NCI-H2107 treated with DMSO at 0.1 percent for 48 hours (cell line): ENCODE results near the gene IQGAP3.
"Not testable (repeated sequence)": the region's sequence is repeated elsewhere in the genome, so short reads cannot be mapped to it uniquely, and the experiment has no call there.

ENCODE experiments used
- DNase-seq: peaks from one replicate; lab custom pipeline; 2025; ENCODE audit not compliant: unreplicated experiment; lab: John Stamatoyannopoulos, UW

IQGAP3 gene

DNA sequence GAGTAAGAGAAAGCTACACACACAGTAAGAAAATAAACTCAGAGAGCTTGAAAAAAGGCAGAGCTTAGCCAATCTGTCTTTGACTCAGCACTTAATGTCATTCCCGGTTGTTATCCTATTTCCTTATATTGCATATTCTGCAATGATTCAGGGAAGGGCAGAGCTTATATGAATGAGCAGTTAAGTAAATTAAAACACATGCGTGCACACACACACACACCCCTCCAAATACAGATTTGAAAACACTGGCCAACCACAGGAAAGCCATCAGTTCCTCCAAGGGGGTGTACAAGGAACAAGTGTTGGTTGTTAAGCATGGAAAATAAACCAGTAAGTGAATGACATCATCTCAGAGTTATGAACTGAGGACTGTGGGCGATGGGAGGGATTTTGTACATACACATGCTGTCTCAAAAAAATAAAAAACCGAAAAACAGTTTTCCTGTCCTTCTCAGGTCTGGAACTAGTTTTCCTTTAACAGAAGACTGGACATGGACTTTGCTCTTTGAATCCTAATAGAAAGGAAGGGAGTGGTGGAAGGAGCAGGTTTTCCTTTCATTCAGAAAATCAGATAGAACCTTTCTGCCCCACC lies 1.0 kb downstream of the IQGAP3 start:
- no peak for DNase-seq

DNA sequence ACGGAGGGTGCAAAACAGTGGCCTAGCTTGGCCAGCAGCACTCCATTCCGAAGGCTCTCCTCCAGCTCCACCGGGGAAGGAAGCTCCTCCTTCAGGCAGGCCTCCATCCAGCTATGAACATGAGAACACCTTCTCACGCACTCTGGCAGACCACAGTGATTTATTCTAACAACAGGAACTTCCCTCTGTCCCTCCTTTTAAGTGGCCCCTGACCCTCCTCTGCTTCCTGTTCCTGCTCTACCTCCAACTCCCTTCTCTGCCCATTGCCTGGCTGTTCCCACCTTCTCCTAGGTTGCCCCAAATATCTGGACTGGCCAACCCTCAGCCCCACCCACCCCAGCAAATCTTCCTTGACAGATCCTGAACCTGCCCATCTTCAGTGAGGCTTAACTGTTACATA lies 5.9 kb downstream of the IQGAP3 start:
- DNase-seq: no peak

DNA sequence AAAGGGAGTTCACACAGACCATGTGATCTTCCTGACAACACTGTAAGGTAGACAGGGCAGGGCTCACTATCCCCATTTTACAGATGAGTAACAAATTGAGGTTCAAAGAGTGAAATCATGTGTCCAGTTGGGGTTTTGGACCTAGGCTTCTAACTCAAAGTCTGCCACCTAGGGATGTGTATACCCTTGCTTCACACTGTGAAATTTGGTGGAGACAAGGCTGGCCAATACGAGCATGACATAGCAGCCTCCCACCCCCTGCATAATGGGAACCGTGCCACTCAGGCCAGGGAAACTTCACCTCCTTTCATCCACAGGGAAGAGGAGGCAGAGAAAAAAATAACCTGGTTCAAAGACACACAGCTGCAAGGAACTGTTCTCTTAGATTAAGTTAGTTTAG lies 6.8 kb downstream of the IQGAP3 start:
- DNase-seq: no peak

DNA sequence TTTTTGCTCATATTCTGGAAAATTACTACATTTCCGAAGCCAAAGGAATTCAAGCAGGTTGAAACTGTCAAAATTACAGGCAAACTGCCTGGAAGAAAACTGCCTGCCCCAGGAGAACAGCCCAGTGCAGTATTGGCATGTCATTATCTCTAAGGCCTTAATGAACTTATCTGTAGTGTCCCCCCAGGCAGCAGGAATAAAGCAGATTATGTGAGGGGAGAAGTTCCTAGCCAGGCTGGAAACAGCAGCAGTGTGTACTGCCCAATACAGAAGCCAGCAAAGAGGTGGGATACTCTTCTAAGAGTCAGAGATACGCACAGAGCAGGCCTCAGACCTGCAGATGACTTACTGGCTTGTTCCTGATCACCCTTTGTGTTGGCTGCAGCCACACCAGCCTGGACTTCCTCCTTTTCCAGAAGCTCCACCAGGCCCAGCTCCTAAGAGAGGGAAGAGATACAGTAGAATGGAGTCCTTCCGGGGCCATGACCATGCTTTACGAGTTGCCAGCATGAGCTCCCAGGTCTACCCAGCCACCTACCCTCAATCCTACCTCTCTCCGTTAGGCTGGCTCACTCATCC lies 11.7 kb downstream of the IQGAP3 start:
- no peak for DNase-seq

DNA sequence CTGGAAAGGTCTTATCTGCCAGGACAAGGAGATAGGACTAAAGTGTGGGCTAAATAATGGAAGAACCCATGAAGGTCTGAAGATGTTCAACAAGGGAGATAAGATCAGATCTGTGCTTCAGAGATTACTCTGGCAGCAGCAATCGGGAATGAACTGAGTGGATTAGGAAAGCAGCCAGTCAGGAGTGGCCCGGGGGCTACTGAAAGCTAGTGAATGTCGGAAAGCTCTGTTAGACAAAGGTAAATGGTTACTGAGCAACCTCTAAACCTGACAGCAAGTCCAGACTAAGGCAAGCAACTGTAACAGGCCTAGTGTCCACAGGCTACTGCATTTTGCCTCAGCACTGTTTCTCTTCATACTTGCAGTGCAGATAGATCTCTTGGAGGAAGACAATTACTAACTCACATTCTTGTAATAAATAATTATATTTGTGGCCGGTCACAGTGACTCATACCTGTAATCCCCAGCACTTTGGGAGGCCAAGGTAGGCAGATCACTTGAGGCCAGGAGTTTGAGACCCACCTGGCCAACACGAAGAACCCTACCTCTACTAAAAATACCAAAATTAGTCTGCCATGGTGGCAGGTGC lies 12.5 kb downstream of the IQGAP3 start:
- no peak for DNase-seq

DNA sequence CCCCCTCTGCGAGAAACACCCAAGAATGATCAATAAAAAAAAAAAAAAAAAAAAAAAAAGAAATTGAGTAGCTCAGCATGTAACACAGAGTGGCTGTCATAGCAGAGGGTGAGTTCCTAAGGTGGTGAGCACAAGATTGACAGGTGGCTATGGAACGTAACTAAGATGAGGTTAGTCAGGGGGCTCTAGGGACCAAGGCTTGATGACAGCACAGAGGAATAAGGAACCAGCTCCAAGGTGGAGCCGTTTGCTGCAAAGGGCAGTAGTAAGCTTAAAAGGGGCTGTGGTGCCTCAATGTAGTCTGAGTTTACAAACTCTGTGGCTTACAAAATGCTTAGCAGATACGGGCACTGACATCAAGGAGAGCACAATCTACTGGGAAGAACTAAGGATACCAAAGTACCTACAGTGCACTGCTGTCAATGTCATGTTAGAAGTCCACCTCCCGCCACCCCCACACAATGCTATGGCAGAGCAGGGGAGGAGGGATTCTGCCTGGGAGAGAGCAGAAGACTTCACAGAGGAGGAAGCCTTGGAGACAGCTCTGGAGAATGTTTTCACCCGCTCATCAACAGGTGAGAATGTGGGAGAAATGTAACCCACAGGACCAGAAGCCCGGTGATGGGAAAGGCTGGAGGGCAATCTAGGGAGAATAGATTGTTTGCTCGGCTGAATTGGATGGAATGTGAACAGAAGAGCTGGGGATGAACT lies 13.1 kb downstream of the IQGAP3 start:
- no peak for DNase-seq

DNA sequence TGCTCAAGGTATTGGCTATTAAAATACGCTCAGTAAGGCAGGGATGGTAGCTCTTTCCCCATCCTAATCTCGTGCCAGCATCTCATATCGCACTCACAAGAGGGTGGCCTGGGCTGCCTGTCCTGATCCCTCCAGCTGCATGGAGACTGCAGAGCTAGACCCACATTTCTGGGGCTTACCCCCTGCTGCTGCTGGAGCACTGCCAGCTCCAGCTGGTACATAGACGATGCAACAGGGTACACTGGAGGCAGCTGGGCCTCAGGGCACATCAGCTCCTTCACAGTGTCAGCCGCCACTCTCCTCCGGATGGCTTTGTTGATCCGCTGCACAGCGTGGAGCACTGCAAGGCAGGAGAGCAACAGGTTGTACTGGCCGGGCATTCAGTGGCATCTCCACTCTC lies 16.0 kb downstream of the IQGAP3 start:
- DNase-seq: no peak

DNA sequence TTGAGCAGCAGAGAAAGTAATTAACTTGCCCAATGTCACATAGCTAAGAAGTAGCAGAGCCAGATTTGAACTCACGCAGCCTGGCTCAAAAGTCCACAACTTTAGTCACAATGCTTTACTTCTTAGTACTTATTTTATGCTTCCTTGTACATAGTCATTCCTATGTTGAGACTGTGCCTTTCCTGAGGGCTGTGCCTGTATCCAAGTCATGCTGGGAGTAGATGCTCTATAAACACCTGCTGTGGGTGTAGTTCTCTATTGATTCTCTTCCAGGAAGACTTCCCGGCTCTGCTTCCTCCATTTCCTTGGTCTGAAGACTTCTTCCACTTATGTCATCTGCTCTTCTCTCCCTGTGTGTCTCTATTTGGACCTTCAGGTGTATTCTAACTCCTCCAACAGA lies 16.6 kb downstream of the IQGAP3 start:
- no peak for DNase-seq

DNA sequence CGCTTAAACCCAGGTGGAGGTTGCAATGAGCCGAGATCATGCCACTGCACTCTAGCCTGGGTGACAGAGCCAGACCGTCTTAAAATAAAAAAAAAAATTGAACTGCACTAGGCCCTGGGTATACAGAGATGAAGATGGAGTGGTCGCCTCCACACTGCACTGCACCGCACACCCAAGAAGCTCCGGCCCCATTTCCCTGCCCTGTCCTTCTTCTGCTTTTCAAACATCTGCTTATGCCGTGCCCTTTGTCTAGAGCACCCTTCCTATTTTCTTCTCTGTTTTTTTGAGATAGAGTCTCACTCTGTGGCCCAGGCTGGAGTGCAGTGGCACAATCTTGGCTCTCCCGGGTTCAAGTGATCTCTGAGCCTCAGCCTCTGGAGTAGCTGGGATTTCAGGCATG lies 17.4 kb downstream of the IQGAP3 start:
- no peak for DNase-seq

DNA sequence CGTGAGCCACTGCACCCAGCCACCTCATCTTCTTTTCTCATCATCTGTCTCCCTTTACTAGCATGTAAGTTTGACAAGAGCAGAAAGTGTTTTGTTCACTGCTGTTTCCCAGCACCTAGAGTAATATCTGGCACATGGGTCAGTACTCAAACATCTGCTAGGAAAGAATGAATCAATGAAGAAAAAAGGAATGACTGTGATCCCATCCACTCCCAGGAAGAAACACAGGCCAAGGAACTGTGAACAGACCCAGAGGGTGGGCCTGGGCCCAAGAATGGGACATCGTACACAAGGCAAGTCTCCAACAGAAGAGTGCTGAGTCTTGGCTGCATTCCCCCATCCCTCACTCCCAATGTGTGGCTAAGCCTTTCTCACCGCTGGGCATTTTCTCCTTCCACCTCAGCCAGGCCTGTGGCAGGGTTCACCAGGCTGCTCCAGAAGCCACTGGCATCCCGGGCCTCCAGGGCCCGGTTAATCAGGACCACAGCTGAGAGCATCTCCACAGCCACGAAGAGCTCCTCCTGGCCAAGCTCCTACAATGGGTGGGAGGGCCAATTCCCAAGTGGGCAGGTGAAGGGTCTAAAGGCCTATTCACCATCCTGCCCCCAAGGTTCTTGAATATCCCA lies 18.4 kb downstream of the IQGAP3 start:
- no peak for DNase-seq

DNA sequence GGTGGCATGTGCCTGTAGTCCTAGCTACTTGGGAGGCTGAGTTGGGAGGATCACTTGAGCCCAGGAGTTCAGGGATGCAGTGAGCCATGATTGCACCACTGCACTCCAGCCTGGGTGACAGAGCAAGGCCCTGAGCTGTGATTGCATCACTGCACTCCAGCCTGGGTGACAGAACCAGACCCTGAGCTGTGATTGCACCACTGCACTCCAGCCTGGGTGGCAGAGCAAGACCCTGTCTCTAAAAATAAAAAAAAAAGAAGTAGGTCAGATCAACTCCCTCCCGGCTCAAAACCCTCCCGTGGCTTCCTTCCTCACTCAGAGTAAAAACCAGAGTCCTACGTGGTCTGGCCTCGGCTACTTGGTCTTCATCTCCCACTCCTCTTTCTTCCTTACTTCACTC lies 19.4 kb downstream of the IQGAP3 start:
- not testable (repeated sequence) for DNase-seq

DNA sequence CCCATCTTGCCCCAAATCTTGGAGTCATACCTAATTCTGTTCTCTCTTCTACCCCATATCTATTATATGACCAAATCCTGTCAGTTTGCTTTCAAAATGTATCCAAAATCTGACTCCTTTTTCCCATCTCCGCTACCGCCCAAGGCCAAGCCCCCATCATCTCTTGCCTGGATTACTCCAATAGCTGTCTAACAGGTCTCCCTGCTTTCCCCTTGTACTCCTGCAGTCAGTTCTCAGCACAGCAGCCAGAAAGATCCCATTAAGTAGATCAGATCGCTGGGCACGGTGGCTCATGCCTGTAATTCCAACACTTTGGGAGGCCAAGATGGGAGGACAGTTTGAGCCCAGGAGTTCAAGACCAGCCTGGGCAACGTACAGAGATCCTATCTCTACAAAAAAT lies 19.8 kb downstream of the IQGAP3 start:
- no peak for DNase-seq

DNA sequence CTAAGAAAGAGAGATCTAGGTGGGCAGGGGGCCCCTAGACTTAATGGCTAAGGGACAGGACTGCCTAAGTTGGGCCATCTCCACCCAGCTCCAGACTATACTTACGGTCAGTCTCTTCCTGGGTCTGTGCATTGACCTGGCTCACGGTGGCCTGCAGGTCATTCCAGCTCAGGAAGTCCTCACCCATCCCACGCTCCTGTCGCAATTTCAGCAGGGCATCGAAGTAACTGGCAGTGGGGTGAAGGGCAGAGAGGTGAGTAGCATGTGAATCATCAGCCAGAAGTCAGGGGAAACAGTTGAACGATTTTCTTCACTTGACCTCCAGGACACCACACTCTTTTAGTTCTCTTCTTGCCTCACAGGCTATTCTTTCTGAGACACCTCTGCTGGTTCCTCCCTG lies 20.5 kb downstream of the IQGAP3 start:
- no peak for DNase-seq

DNA sequence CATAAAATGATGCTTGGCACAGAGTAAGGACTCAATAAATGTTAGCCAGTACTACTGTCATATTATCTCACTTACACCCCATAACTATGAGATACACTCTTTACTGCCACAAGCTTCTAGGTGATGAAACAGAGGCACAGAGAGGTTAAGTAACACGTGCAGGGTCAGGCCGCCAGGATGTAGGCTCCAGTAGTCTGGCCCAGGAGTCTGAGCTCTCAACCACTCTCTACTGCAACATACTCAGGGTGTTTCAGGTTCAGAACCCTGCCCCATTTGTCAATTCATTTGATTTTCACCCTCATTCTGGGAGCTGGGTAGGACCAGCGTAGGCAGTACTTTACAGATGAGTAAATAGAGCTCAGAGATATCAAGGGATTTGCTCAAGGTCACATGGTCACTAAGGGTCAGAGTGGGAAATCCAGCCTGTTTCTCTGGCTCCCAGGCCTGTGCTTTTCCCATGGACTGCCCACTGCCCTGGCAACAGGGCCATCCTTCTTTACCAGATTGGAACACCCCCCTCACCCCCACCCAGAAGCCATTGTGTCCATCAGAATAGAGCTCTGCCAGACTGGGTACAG lies 21.2 kb downstream of the IQGAP3 start:
- DNase-seq: no peak

DNA sequence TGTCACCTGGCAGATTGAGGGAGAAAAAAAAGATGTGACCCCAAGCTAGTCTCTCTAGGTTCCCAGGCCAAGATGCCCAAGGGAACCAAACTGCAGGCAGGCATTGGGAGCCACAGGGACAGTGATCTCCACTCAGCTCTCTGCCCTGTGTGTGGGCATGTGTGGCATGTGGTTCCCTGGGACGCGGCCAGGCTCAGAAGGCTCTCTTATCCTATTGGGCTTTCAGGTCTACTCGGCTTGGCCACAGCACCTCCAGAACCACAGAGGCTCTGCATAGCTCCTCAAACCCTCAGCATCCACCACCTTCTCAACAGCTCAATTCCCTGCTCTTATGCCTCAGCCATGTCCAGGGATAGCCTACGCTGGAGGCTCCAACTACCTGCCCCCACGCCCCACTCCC lies 22.0 kb downstream of the IQGAP3 start:
- DNase-seq: no peak

DNA sequence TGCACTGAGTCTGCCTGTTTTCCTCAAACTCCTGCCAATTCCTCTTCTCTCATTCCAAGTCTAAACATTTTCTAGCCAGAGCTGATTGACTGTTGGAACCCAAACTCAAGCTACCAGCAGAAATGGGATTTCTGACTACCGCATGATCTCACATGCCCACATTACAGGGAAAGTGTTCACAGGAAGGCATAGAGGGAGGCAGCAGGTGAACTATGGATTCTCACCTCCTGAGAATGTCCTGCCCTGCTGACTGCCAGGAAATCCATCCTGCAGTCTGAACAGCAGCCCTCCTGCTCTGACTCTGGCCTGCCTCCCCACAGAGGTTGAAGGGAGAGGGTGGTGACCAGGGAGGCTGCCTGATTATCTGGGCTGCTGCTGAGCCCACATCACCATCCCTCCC lies 22.5 kb downstream of the IQGAP3 start:
- DNase-seq: no peak

DNA sequence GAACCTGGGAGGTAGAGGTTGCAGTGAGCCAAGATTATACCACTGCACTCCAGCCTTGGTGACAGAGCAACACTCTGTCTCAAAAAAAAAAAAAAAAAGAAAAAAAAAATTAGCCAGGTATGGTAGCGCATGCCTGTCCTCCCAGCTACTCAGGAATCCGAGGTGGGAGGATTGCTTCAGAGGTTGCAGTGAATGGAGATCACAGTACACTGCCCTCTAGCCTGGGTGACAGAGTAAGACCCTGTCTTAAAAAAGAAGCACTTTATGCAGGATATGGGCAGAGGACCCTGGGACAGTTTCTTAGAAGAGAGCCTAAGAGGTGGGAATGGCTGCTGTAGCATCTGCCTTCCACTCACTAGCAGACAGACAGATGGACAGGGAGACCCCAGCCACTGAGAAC lies 23.0 kb downstream of the IQGAP3 start:
- no peak for DNase-seq

DNA sequence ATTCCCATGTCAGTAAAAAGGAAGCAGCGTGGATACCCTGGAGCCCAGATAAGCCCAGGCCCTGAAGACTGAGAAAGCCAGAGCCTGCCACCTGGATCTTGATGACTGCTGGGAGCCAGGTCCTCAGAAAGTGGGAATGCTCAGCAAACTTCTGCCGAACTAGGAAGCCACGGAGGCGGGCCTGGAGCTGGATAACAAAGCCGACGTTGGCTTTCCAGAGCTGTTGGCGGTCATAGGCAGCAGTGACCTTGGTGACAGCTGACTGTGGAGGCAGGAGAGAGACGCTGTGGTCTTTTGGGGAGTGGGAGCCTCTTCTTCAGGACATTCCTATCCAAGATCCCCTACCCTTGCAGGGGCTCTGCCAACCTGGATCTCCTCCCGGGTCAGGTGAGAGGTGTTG lies 24.4 kb downstream of the IQGAP3 start:
- DNase-seq: no peak

DNA sequence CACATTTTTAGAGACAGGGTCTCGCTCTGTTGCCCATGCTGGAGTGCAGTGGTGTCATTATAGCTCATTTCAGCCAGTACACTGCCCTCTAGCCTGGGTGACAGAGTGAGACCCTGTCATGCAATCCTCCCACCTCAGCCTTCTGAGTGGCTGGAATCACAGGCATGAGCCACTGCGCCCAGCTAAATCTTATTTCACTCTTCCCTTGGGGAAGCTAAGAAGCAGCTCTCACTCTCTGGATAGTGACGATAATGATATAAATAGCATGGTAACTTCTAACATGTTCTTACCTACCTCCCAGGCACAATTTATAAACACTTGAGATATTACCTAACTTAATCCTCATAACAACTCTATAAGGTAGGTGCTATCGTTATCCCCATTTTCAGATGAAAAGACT lies 24.9 kb downstream of the IQGAP3 start:
- no peak for DNase-seq

DNA sequence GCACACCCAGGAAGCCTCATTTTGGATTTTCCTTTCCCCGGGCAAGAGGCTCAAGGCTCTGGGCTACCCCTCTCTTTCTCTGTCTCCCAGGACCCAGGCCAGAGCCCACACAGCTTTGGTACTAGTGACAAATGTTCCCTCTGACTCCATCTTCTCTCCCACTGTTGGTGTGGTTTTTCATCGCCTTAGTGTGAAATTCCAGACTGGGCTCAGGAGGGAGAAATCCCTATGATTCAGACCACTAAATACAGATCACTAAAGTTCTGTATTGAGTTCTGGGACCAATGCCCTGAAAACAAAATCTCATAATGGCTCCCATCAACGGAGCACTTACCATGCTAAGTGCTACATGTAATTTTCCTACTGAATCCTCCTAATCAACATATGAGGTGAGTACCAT lies 26.1 kb downstream of the IQGAP3 start:
- no peak for DNase-seq

DNA sequence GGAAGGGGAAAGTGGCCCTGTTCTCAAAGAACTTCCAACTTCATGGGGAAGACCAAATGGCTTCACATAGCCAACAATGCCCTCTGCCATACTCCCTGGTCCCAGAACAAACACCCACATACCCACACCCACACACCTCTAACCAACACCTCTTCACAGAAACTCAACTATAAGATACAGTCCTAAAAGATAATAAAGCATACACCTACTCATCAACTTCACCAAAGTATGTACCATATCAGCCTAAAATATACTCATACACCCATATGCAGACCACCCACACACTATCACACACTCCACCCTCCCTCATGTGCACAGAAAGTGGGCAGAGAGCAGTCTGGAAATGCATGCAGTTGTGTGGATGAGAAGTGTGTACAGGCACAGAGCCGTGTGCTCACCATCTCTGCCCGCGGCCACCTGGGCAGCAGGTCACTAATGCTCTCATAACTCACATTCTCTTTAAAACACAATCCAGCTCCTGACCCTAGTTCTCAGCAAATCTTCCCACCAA lies 27.7 kb downstream of the IQGAP3 start:
- DNase-seq: no peak
